Measurements from ENCODE around the gene HPCAL4.

- TF ChIP-seq CTCF (IDR thresholded peaks at IDR 0.05), result no peak
- no peak for TF ChIP-seq POLR2A (IDR thresholded peaks at IDR 0.05)
These were observed 38.7 kb downstream of the HPCAL4 start for GRCh38 chr1:39652554-39652953.
